GM12878 (cell line): ENCODE data around the gene RIC1. TPM values are rescaled to one million over a fixed set of nuclear protein-coding genes. Genes with fewer than 3 reads are reported as not detected.

Experiments used
- ATAC-seq: fragments of 200-7000 bp; cut with Tn5 transposase; 3 replicates; pipeline ENCODE4 v1.9.1; 2020; ENCODE audit warnings: mild to moderate bottlenecking, moderate library complexity
- BruUV-seq: library from RNA; stranded (reverse); fragments of 400-500 nt; replicated peaks from 2 replicates; lab custom pipeline; 2021; lab: Mats Ljungman, UMichigan
- CTCF ChIA-PET: fragments of 300-600 bp; sonication (Branson Sonifier 250); formaldehyde crosslinking; extraction: SDS; loops from one replicate; lab custom pipeline; 2021; ENCODE audit warnings: inconsistent platforms; lab: Yijun Ruan, JAX
- POLR2A ChIA-PET: fragments of 350-600 bp; formaldehyde crosslinking; extraction: SDS; loops from one replicate; lab custom pipeline; 2021; ENCODE audit warnings: inconsistent platforms; lab: Charles Lee
- RAD21 ChIA-PET: fragments of 300-600 bp; sonication (Branson Sonifier 250); formaldehyde crosslinking; loops from one replicate; lab custom pipeline; 2023; ENCODE audit warnings: antibody characterized with exemption; ENCODE audit not compliant: unreplicated experiment; lab: Charles Lee
- SMC1A ChIA-PET: fragments of 300-600 bp; sonication (Branson Sonifier 250); formaldehyde crosslinking; loops from one replicate; lab custom pipeline; 2023; ENCODE audit not compliant: unreplicated experiment, uncharacterized antibody; lab: Charles Lee
- DNase-seq: peaks from one replicate; pipeline ENCODE4 v3.0.0-alpha.2; 2011; ENCODE audit warnings: low read depth, low spot score
- FAIRE-seq: peaks from 3 replicates; lab custom pipeline; 2011; peaks lifted over from hg19 to GRCh38; lab: Jason Lieb, UNC
- H2AFZ ChIP-seq: 2 replicates; pipeline ENCODE4 v1.6.0; 2011; ENCODE audit warnings: low read depth, low read length, control low read depth; ENCODE audit not compliant: control insufficient read depth
- H3K27ac ChIP-seq: 2 replicates; pipeline ENCODE4 v1.5.1; 2011; ENCODE audit warnings: control low read depth; ENCODE audit not compliant: control insufficient read depth, insufficient read depth
- H3K27me3 ChIP-seq, 2 experiments: replicated peaks in 1 of 2; 2 replicates each; pipeline versions ENCODE4 v1.6.0 to v1.6.1; 2011; ENCODE audit warnings: low read length in 1 of 2; ENCODE audit not compliant: control insufficient read depth in 2 of 2, insufficient read depth in 2 of 2
- H3K36me3 ChIP-seq, 2 experiments: 2 replicates each; pipeline ENCODE4 v1.5.1; 2011; ENCODE audit warnings: low read length in 1 of 2; ENCODE audit not compliant: control insufficient read depth in 2 of 2, insufficient read depth in 2 of 2
- H3K4me1 ChIP-seq: 2 replicates; pipeline ENCODE4 v1.6.1; 2011; ENCODE audit warnings: mild to moderate bottlenecking, low read length, moderate library complexity, mixed read lengths; ENCODE audit not compliant: control insufficient read depth, insufficient read depth
- H3K4me2 ChIP-seq: 2 replicates; pipeline ENCODE4 v1.6.0; 2011; ENCODE audit warnings: control low read depth; ENCODE audit not compliant: control insufficient read depth, insufficient read depth
- H3K4me3 ChIP-seq: fragments of 200-600 bp; sonication (generic); 2 replicates; pipeline ENCODE4 v1.5.1; 2016
- H3K79me2 ChIP-seq: 2 replicates; pipeline ENCODE4 v1.6.0; 2011; ENCODE audit warnings: low read length; ENCODE audit not compliant: control insufficient read depth, insufficient read depth
- H3K9ac ChIP-seq: 2 replicates; pipeline ENCODE4 v1.8.0; 2011; ENCODE audit warnings: low read length, control low read depth, mixed read lengths; ENCODE audit not compliant: control insufficient read depth, insufficient read depth
- H3K9me3 ChIP-seq: replicated peaks from 3 replicates; pipeline ENCODE4 v1.5.1; 2011; ENCODE audit warnings: mild to moderate bottlenecking, low read length; ENCODE audit not compliant: control insufficient read depth, insufficient read depth
- H4K20me1 ChIP-seq: 2 replicates; pipeline ENCODE4 v1.6.0; 2011; ENCODE audit not compliant: control insufficient read depth, insufficient read depth
- BRCA1 ChIP-seq: IDR thresholded peaks from 2 replicates; pipeline ENCODE4 v1.6.1; 2011; ENCODE audit warnings: low read depth, low read length, improper control_type of control experiment
- EED ChIP-seq: sonication (generic); IDR thresholded peaks from 2 replicates; pipeline ENCODE4 v1.6.1; 2016; ENCODE audit warnings: antibody characterized with exemption, low read depth
- ESRRA ChIP-seq: IDR thresholded peaks from 2 replicates; pipeline ENCODE4 v1.6.1; 2012; ENCODE audit warnings: mild to moderate bottlenecking, low read length, improper control_type of control experiment
- HDAC6 ChIP-seq: fragments of 200-600 bp; sonication (generic); IDR thresholded peaks from one replicate; pipeline ENCODE4 v1.8.0; 2017; ENCODE audit warnings: antibody characterized with exemption; ENCODE audit not compliant: unreplicated experiment
- IRF5 ChIP-seq: fragments of 450-650 bp; IDR thresholded peaks from 2 replicates; pipeline ENCODE4 v1.6.1; 2017; ENCODE audit warnings: borderline replicate concordance
- MLLT1 ChIP-seq: fragments of 450-650 bp; IDR thresholded peaks from 2 replicates; pipeline ENCODE4 v1.6.1; 2016; ENCODE audit warnings: mild to moderate bottlenecking
- NRF1 ChIP-seq: conservative IDR thresholded peaks from 2 replicates; pipeline ENCODE4 v1.6.1; 2011; ENCODE audit warnings: mild to moderate bottlenecking, low read depth, low read length, improper control_type of control experiment
- PML ChIP-seq: IDR thresholded peaks from 2 replicates; pipeline ENCODE4 v1.6.1; 2012; ENCODE audit warnings: low read length, inconsistent platforms
- RB1 ChIP-seq: fragments of 450-650 bp; formaldehyde crosslinking; IDR thresholded peaks from 2 replicates; pipeline ENCODE4 v1.6.1; 2017; ENCODE audit warnings: mild to moderate bottlenecking, borderline replicate concordance
- RBBP5 ChIP-seq: fragments of 200-600 bp; sonication (generic); conservative IDR thresholded peaks from 2 replicates; pipeline ENCODE4 v1.6.1; 2016
- SMAD5 ChIP-seq: IDR thresholded peaks from 2 replicates; pipeline ENCODE4 v1.6.1; 2016; ENCODE audit warnings: antibody characterized with exemption, low read depth
- ZBTB4 ChIP-seq: fragments of 450-650 bp; formaldehyde crosslinking; IDR thresholded peaks from 2 replicates; pipeline ENCODE4 v1.4.0; 2022; ENCODE audit warnings: mild to moderate bottlenecking, moderate library complexity
- ZNF274 ChIP-seq: IDR thresholded peaks from one replicate; pipeline ENCODE4 v1.8.0; 2011; ENCODE audit not compliant: insufficient read length, insufficient read depth
- WGBS: methylation state at CpG from one replicate; pipeline ENCODE4 v1.1.6; 2016; ENCODE audit warnings: low lambda C conversion rate; ENCODE audit not compliant: insufficient replicate concordance, insufficient coverage; ENCODE audit errors: missing lambda C conversion rate; 5-methylcytosine and 5-hydroxymethylcytosine counted together
- in situ Hi-C: fragments of 300-500 bp; cut with MboI; formaldehyde crosslinking; loops from 9 replicates; pipeline ENCODE4 v1.14.3; 2018; ENCODE audit warnings: mixed read lengths
- intact Hi-C: fragments of 100-400 bp; cut with micrococcal nuclease; formaldehyde crosslinking; loops from one replicate; pipeline ENCODE4 v1.14.2; 2022; ENCODE audit not compliant: unreplicated experiment
- polyA plus RNA-seq, 11 experiments: library from polyadenylated mRNA; depleted of rRNA in 4 of 11; unstranded in 6 of 11; stranded (reverse) in 5 of 11; fragments of >200 nt; fragmentation: Nextera tagmentation in 4 of 11; fragmentation: Illumina TruSeq in 1 of 11; extraction: Ambion mirVana in 4 of 11; extraction: Trizol in 1 of 11; gene quantifications; 1 replicate in 1 of 11; 2 replicates in 10 of 11; pipeline versions ENCODE4 v1.2.1 to v1.2.3, GENCODE V29; 2011 to 2016; ENCODE audit warnings: inconsistent platforms in 2 of 11, missing spikeins in 2 of 11, low read depth in 1 of 11
- total RNA-seq, 4 experiments: library from RNA; depleted of rRNA in 3 of 4; stranded (reverse); fragments of >200 nt in 3 of 4; fragmentation: Illumina TruSeq in 1 of 4; extraction: Trizol in 1 of 4; gene quantifications; 2 replicates each; pipeline versions ENCODE4 v1.2.1 to v1.2.3, GENCODE V29; 2013 to 2021

RIC1 gene
- total and polyA plus RNA-seq, 10 of the 15 experiments (the other 5 are each of a cell fraction or from before 2014, with no cell fraction given), result 6.2 to 59.8 (median 33.3) TPM

- H4K20me1 ChIP-seq, result no peaks in the 10 kb centered on the region
- CTCF ChIA-PET, result interaction anchor here (0.8 to 2.6 kb wide), 6 partner anchors 27 to 92 kb away, joined by 3 to 9 read pairs (median 4); no protein-coding TSS in a partner anchor
- no peaks in the 10 kb centered on the region for H3K79me2 ChIP-seq
- no peak for FAIRE-seq
- RAD21 ChIA-PET, result interaction anchor here (1.2 to 1.3 kb wide), 2 partner anchors 34 to 55 kb away, joined by 3 read pairs; no protein-coding TSS in a partner anchor
- no peak overlapping the region for H3K27ac ChIP-seq
- no TSS peak for BruUV-seq
- POLR2A ChIA-PET, result interaction anchor here (1.7 kb wide), 1 partner anchor 34 kb away, joined by 4 read pairs; no protein-coding TSS in a partner anchor
- H3K36me3 ChIP-seq, result peaks cover 3 to 15% of the 10 kb centered on the region in 2 experiments
- no peak for ATAC-seq
- DNase-seq, result no peak
- H3K9me3 ChIP-seq, result no peaks in the 10 kb centered on the region
- SMC1A ChIA-PET, result interaction anchor here (0.7 to 2.0 kb wide), 9 partner anchors 13 to 513 kb away, joined by 3 to 10 read pairs (median 3); no protein-coding TSS in a partner anchor
- H3K4me1 ChIP-seq, result no peaks in the 10 kb centered on the region
- no peak overlapping the region for H3K4me3 ChIP-seq
- no peak overlapping the region for H3K9ac ChIP-seq
- intact Hi-C loops, result no loop called here
- 94% methylated on average over 1 of the region's 1 CpG for WGBS
- in situ Hi-C loops, result no loop called here
- H2AFZ ChIP-seq, result no peak overlapping the region
- no peak overlapping the region for H3K4me2 ChIP-seq
- TF ChIP-seq ZBTB4 (CRISPR knock-in tag), result no peak
- no peak for TF ChIP-seq IRF5
- no peak for TF ChIP-seq RB1
- no peak for TF ChIP-seq ZNF274
- TF ChIP-seq MLLT1, result no peak
- TF ChIP-seq ESRRA, result no peak
- no peak for TF ChIP-seq RBBP5
- no peak for TF ChIP-seq HDAC6
- no peak for TF ChIP-seq SMAD5
- no peak for TF ChIP-seq BRCA1
- TF ChIP-seq NRF1, result no peak
- no peak for TF ChIP-seq EED
- TF ChIP-seq PML, result no peak
- no peaks in the 10 kb centered on the region for H3K27me3 ChIP-seq
Measured at GRCh38 chr9:5793812-5794211, 164.9 kb downstream of the RIC1 start.
